NCI-H2029 (cell line): ENCODE measurements around the gene RD3L.

Experiments
- DNase-seq: peaks from one replicate; lab custom pipeline; 2025; lab: John Stamatoyannopoulos, UW

Gene RD3L

DNA sequence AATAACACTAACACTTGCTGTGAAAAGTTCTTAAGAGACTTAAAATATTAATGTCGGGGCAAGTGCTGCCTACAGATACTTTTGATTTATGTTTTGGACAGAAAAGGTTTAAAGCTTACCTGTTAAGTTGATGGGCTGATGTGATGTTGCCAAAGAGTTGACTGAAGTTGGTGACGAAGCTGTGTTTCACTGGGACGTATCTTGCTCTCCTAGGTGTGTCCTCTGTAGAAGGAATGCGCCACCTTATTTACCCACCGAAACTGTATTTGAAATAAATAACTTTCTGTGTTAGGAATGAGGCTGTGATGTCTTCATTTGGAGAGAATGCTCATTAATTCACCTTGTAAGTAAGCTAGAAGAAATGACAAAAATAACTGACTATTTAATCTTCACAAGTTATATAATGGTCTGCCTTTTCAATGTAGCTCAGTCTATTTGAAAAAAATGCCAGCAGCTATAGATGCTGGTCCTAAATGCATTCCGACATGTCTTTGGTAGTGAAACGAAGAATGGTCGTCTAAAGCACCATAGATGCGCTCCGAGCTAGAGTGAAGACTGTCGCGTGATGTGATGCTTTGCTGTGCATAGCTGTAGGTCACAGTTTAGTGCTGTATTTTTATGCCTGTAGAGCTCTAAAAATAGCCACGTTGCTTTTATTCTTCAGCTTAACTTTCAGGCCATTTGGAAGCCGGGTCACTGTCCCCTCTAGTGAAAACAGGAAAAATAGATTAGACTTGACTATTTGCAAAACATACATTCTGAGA is at the start of gene RD3L:
RD3L (minus strand) TSS at position 557 of the 764 bp plus-strand sequence. CDS start 834 bp downstream, outside the sequence.
- no peak for DNase-seq

DNA sequence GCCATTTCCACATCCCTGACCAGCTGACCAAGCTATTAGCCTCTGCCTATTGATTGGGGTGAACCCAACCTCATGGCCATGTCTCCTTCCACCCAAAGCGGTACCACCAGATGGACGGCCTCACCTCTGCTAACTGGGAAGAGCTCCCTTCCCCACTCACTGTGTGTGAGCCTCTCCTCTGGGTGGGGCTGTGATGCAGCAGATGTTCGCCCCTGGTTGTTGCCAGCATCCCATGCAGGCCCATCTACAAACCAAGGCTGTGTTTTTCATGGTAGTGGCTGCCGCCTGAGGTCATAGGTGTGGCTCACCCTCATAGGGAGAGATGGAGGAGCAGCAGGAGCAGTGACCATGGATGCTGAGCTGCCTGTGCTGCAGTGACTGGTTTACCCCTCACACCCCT is 47.6 kb upstream of the RD3L start:
- no peak for DNase-seq

- DNase-seq, result no peak
Measured at GRCh38 chr14:103989034-103989433, 46.7 kb upstream of the RD3L start.

- no peak for DNase-seq
Measured at GRCh38 chr14:103984196-103984595, 41.9 kb upstream of the RD3L start.

GRCh38 chr14:103980623-103981238 is 38.4 kb upstream of the RD3L start:
- DNase-seq, result peak; percentile 15

- no peak for DNase-seq
Measured at GRCh38 chr14:103974575-103974974, 32.2 kb upstream of the RD3L start.

DNA sequence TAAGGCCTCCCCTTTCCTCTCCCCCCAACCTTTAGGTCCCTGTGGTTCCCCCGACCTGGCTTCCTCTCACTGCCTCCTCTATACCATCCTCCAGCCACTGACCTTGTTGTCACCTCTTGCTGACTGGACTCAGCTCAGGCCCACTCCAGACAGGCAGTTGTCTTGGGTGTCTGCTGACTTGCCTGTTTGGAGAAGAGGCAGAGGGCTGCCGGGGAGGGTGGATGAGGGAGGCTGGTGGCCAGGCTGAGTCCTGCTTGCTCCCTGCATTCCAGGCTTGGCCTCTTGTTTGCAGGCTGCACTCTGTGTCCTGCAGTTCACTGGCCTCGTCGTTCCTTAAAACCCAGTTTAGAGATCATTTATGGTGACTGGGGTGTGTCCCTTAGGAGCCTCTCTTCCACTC is 31.0 kb upstream of the RD3L start:
- no peak for DNase-seq

- no peak for DNase-seq
Measured at GRCh38 chr14:103969961-103970360, 27.6 kb upstream of the RD3L start.

DNA sequence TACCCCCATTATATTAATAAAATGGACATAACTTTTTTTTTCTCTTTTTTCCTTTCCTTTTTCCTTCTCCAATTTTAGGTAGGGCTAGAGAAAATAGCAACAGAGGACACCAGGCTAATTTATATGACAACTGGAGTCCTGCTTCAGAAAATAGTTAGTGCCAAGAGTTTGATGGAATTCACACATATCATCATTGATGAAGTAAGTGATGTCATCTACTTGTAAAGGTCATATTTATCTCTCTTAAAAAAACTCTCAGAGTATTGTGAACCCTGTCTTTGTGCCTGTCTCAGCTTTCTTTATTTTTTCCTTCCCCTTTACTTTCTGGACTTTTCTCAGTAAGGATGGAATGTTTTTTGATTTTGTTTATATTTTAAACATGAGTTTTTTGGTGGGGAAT is 24.3 kb upstream of the RD3L start:
- DNase-seq, result no peak

DNA sequence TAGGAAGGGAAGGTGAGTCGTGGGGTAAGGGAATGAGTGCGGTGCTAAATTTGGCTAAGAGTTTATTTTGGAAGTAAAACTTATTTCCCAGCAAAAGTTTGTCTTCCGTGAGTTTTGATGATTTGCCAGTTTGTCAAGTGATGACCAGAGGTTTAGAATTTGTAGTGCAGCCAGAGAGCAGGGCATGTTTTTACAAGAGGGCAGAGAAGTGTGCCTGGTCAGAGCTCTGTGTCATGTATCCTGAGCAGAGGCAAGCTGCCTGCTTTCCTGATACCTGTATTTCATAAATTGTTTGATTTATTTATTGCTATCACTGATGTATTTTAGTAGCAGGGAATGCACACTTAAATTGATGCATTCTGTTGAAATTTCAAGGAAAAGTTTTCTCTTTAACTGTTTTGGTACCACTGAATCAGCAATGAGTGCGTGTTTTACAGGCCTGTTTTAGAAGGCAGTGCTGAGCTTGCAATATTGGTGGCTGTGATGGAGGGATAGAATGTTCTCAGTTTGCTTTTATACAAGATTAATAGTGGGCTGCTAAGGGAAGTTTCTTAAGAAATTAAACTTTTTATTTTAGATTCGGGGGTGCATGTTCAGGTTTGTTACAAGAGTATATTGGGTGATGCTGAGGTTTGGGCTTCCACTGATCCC is 19.7 kb upstream of the RD3L start:
- no peak for DNase-seq

GRCh38 chr14:103960457-103961055 is 18.2 kb upstream of the RD3L start:
- no peak for DNase-seq

- no peak for DNase-seq
Measured at GRCh38 chr14:103949131-103949790, 6.9 kb upstream of the RD3L start.

DNA sequence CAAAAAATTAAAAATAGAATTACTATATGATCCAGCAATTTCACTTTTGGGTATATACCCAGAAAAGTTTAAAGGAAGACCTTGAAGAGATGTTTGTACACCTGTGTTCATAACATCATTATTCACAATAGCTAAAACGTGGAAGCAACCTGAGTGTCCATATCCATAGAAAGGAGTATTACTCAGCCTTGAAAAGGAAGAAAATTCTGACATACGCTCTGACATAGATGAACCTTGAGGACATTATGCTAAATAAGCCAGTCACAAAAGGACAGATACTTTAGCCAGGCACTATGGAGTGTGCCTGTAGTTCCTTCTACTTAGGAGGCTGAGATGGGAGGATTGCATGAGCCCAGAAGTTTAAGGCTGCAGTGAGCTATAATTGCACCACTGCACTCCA is 6.1 kb upstream of the RD3L start:
- no peak for DNase-seq

DNA sequence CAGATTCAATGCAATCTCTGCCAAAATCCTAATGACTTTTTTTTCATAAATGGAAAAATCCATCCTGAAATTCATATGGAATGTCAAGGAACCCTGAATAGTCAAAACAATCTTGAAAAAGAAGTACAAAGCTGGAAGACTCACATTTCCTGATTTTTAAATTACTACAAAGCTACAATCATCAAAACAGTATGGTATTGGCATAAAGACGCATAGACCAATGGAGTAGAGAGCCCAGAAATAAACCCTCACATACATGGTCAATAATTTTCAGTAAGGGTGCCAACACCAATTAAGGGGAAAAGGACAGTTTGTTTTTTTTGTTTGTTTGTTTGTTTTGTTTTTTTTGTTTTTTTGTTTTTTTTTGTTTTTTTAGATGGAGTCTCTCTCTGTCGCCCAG is 4.6 kb upstream of the RD3L start:
- no peak for DNase-seq

GRCh38 chr14:103943673-103944072 is 1.3 kb upstream of the RD3L start:
- no peak for DNase-seq

- no peak for DNase-seq
Measured at GRCh38 chr14:103941462-103941861, 867 bp downstream of the RD3L start.

GRCh38 chr14:103935102-103935501 is 7.2 kb downstream of the RD3L start:
- DNase-seq, result no peak

DNA sequence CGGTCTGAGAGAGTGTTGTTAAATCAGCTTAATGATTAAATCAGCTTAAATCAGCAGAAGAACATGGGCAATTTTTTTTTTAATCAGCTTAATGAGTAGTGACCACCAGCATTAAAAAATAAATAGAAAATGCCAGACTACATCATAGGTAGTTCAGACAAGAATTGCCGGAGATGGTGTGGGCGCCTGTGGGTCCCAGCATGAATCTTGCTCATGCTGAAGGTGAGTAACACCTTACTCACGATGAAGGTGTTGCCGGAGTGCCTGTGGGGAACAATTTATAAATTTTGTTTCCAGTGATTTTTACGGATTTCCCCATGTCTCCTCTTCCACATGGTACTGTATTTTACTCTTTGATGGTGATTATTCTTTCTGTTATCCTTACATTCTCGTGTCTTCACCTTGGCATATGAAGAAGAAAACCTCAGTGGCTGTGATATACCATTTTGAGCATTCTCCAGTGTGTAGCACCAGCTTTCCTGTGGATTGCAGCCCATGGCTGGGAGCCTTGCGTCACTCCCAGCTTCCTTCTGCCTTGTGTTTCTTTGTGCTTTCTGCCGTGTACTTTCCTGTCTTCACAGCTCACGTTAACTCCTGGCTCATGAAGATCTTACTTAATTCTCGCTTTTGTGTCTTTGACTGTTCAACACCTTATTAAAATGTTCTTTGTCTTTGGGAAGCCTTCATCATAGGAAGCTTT is 9.4 kb downstream of the RD3L start:
- no peak for DNase-seq

DNA sequence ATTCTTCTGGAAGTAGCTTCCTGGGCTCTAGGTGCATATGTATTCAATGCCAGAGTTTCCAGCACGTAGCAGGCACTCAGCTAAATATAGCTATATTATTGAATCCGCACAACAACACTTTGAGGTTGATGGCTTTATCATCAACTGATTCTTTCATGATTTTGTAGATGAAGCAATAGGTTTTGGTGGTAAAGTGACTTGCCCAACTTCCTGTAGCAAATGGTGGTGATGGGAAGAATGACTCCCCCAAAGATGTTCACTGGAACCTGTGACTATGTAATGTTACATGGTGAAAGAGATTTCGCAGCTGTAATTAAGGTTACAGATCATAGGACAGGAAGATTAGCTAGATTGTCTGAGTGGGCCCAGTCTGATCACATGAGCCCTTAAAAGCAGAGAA is 10.9 kb downstream of the RD3L start:
- DNase-seq, result no peak

DNA sequence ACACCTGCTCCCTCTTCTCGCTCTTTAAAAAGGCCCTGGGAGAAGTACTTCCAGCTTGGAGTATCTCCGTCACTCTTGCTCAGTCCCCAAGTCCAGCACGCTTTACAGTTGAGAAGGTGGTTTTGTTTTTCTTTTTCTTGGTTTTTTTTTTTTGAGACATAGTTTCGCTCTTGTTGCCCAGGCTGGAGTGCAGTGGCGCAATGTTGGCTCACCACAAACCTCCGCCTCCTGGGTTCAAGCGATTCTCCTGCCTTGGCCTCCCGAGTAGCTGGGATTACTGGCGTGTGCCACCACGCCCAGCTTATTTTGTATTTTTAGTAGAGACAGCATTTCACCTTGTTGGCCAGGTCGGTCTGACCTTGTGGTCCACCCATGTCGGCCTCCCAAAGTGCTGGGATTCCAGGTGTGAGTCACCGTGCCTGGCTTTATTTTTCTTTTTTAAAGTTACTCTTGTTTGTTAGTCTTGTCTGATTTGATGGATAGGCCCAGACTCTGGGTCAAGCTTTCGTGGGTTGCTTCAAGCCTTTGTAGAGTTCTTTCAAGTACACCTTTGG is 12.2 kb downstream of the RD3L start:
- no peak for DNase-seq
